ENCODE results near the gene ESYT1. TPM values are rescaled to one million over a fixed set of nuclear protein-coding genes. Genes with fewer than 3 reads are reported as not detected.

Gene ESYT1
- total RNA-seq, 1 experiment from 2014 or later = 111 TPM

DNA sequence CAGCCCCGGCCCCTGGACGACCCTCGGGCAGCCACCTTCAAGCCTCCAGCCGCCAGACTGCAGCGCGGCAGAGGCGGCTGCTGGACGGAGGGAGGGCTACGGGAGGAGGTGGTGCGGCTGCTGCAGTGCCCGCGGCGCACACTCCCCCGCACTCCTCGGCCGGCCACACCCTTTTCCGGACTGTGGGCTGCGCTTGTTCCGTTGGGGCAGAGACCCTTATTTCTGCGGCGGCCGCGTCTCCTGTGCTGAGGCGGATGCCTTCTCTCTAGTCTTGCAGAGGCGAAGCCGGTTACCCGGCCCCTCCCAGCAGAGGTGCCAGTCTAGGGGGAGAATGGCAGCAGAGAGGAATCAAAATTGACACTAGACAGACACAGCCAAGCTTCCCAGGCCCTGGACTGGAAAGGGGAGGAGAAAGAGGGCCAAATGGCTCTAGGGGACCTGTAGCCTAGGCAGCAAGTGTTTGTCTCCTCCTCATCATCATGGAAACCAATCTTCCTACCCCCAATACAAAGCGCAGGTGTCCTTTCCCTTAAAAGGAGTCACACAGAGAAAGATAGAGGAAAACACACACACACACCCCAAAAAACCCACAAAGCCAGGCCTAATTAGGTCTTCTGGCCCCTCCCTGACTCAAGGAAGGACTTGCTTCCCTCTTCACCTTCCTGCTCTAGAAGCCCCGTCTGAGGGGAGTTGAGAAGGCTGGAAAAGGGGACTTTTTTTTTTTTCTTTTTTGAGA lies 1.3 kb downstream of the ESYT1 start:
- Histone ChIP-seq H3K23me2 (ENCODE audit: insufficient read length, low read depth, low read length, poor library complexity, severe bottlenecking) (peaks cover 17% of the 10 kb centered on the region), H3K18ac (ENCODE audit: insufficient read length, low read depth, low read length) (peak overlapping the region; percentile 74), H2AFZ (ENCODE audit: low read length) (no peak overlapping the region), H3K14ac (ENCODE audit: insufficient read depth, low read length) (peak overlapping the region; percentile 87), H4K91ac (ENCODE audit: insufficient read length, low read depth, low read length) (no peak overlapping the region), H3K4me1 (ENCODE audit: insufficient read depth, low read length) (no peaks in the 10 kb centered on the region), H3K9me3 (ENCODE audit: control insufficient read depth, low read depth, low read length) (no peaks in the 10 kb centered on the region), H4K8ac (replicated peaks; ENCODE audit: insufficient read length, low read depth, low read length) (no peak overlapping the region), H2BK120ac (ENCODE audit: low read depth, low read length, poor library complexity, severe bottlenecking) (no peak overlapping the region), H2BK5ac (ENCODE audit: insufficient read length, low read length) (no peak overlapping the region), H3K27ac (ENCODE audit: insufficient read length, low read depth, low read length) (no peak overlapping the region), H3K56ac (ENCODE audit: insufficient read length, low read depth, low read length) (no peak overlapping the region), H3K79me2 (ENCODE audit: insufficient read depth, low read length) (no peaks in the 10 kb centered on the region), H3K79me1 (ENCODE audit: insufficient read depth, low read depth, low read length, poor library complexity, severe bottlenecking) (no peaks in the 10 kb centered on the region), H4K5ac (ENCODE audit: insufficient read length, low read depth, low read length) (no peak overlapping the region), H3K23ac (ENCODE audit: insufficient read length, low read depth, low read length) (no peak overlapping the region), H4K20me1 (ENCODE audit: control insufficient read depth, insufficient read depth, insufficient read length) (no peaks in the 10 kb centered on the region), H3K4me2 (ENCODE audit: insufficient read depth, insufficient read length, low read length) (peak overlapping the region; percentile 100), H3K9ac (ENCODE audit: extremely low read depth, insufficient read length, low read length) (peak overlapping the region; percentile 84), H3K4ac (ENCODE audit: low read depth, low read length) (no peak overlapping the region), H2BK15ac (ENCODE audit: low read depth, low read length) (no peak overlapping the region), H3T11ph (ENCODE audit: low read length) (no peak overlapping the region), H2BK12ac (ENCODE audit: insufficient read length, low read depth, low read length) (no peak overlapping the region), H2BK20ac (ENCODE audit: low read depth, low read length, poor library complexity, severe bottlenecking) (no peak overlapping the region), H2AK5ac (ENCODE audit: insufficient read length, low read length) (no peak overlapping the region), H3K27me3 (ENCODE audit: insufficient read depth, low read length) (no peaks in the 10 kb centered on the region)
- H3K36me3 Mint-ChIP-seq (ENCODE audit: insufficient read depth in 1 of 3, low read depth in 3 of 3) = peaks cover 39 to 47% (median 43%) of the 10 kb centered on the region in 3 experiments
- H3K4me3 Mint-ChIP-seq = peak overlapping the region; percentile 88 to 98
- H3K4me1 Mint-ChIP-seq = peaks cover 26 to 27% of the 10 kb centered on the region in 2 experiments
- peak; percentile 81 for DNase-seq
- WGBS (ENCODE audit: extremely low coverage, insufficient read length, low lambda C conversion rate) = no CpG with 5 or more reads among the region's 29 CpGs
- peak overlapping the region in 1 of 3 experiments; percentile 99; a peak in 2 of 7 replicates for H3K27ac Mint-ChIP-seq
- H3K27me3 Mint-ChIP-seq (ENCODE audit: low read depth) = no peaks in the 10 kb centered on the region
- TF ChIP-seq, protein P1, sequence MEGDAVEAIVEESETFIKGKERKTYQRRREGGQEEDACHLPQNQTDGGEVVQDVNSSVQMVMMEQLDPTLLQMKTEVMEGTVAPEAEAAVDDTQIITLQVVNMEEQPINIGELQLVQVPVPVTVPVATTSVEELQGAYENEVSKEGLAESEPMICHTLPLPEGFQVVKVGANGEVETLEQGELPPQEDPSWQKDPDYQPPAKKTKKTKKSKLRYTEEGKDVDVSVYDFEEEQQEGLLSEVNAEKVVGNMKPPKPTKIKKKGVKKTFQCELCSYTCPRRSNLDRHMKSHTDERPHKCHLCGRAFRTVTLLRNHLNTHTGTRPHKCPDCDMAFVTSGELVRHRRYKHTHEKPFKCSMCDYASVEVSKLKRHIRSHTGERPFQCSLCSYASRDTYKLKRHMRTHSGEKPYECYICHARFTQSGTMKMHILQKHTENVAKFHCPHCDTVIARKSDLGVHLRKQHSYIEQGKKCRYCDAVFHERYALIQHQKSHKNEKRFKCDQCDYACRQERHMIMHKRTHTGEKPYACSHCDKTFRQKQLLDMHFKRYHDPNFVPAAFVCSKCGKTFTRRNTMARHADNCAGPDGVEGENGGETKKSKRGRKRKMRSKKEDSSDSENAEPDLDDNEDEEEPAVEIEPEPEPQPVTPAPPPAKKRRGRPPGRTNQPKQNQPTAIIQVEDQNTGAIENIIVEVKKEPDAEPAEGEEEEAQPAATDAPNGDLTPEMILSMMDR (conservative IDR thresholded peaks at IDR 0.05) = no peak
- no peaks in the 10 kb centered on the region; a peak in 1 of 5 replicates for H3K9me3 Mint-ChIP-seq
